HG02798 (cell line): ENCODE data around the gene MON2.
A peak's percentile ranks its signal among the peaks of the same experiment; 100 is the strongest.
"Not testable (repeated sequence)": the region's sequence is repeated elsewhere in the genome, so short reads cannot be mapped to it uniquely, and the experiment has no call there.

ENCODE experiments used
- ATAC-seq: cut with Tn5 transposase; IDR thresholded peaks from one replicate; pipeline ENCODE4 v1.9.1; 2021; ENCODE audit warnings: mild to moderate bottlenecking; ENCODE audit not compliant: unreplicated experiment, poor library complexity

MON2 gene

GRCh38 chr12:62466594-62467491 lies at the start of gene MON2:
Gene MON2 (plus strand): TSS chr12:62466826. CDS start chr12:62467208, 382 bp downstream.
- ATAC-seq: peak; percentile 100

GRCh38 chr12:62426089-62426488 lies 40.5 kb upstream of the MON2 start:
- no peak for ATAC-seq

GRCh38 chr12:62429457-62429856 lies 37.2 kb upstream of the MON2 start:
- ATAC-seq: no peak

GRCh38 chr12:62434494-62435302 lies 31.9 kb upstream of the MON2 start:
- peak; percentile 39 for ATAC-seq

GRCh38 chr12:62435303-62436163 lies 31.1 kb upstream of the MON2 start:
- peak; percentile 73 for ATAC-seq

GRCh38 chr12:62436164-62436503 lies 30.5 kb upstream of the MON2 start:
- ATAC-seq: no peak

- ATAC-seq: no peak
Measured at GRCh38 chr12:62438098-62438692, 28.4 kb upstream of the MON2 start.

GRCh38 chr12:62446754-62447452 lies 19.7 kb upstream of the MON2 start:
- ATAC-seq: no peak

GRCh38 chr12:62448436-62448835 lies 18.2 kb upstream of the MON2 start:
- no peak for ATAC-seq

- ATAC-seq: not testable (repeated sequence)
Measured at GRCh38 chr12:62455429-62455828, 11.2 kb upstream of the MON2 start.

- no peak for ATAC-seq
Measured at GRCh38 chr12:62458626-62459025, 8.0 kb upstream of the MON2 start.

- ATAC-seq: no peak
Measured at GRCh38 chr12:62459976-62460375, 6.7 kb upstream of the MON2 start.

- not testable (repeated sequence) for ATAC-seq
Measured at GRCh38 chr12:62461171-62461837, 5.3 kb upstream of the MON2 start.

GRCh38 chr12:62463252-62463651 lies 3.4 kb upstream of the MON2 start:
- ATAC-seq: not testable (repeated sequence)

GRCh38 chr12:62466018-62466593 lies 520 bp upstream of the MON2 start:
- ATAC-seq: peak; percentile 40

- no peak for ATAC-seq
Measured at GRCh38 chr12:62468397-62468796, 1.8 kb downstream of the MON2 start.

- no peak for ATAC-seq
Measured at GRCh38 chr12:62468935-62469334, 2.3 kb downstream of the MON2 start.

GRCh38 chr12:62469704-62470103 lies 3.1 kb downstream of the MON2 start:
- ATAC-seq: no peak

GRCh38 chr12:62471734-62472133 lies 5.1 kb downstream of the MON2 start:
- no peak for ATAC-seq
